Neutrophil (primary cell): ENCODE results near the gene ODAD4.

Experiments used
- H3K27ac ChIP-seq: fragments of 200-600 bp; sonication (generic); 2 replicates; pipeline ENCODE4 v1.5.1; 2016; ENCODE audit warnings: mild to moderate bottlenecking, moderate library complexity
- H3K27me3 ChIP-seq: fragments of 200-600 bp; sonication (generic); 2 replicates; pipeline ENCODE4 v1.6.0; 2016; ENCODE audit warnings: mild to moderate bottlenecking
- H3K36me3 ChIP-seq: fragments of 200-600 bp; sonication (generic); 2 replicates; pipeline ENCODE4 v1.5.1; 2017
- H3K4me1 ChIP-seq, 2 experiments: fragments of 200-600 bp in 1 of 2; sonication (generic) in 1 of 2; 1 replicate in 1 of 2; 2 replicates in 1 of 2; pipeline versions ENCODE4 v1.5.1 to v1.6.1; 2013 to 2016; ENCODE audit warnings: low read depth in 1 of 2, low read length in 1 of 2, mild to moderate bottlenecking in 1 of 2, moderate library complexity in 1 of 2; ENCODE audit not compliant: control insufficient read depth in 1 of 2, insufficient read depth in 1 of 2
- H3K4me3 ChIP-seq, 2 experiments: fragments of 200-600 bp in 1 of 2; sonication (generic) in 1 of 2; 1 replicate in 1 of 2; 2 replicates in 1 of 2; pipeline ENCODE4 v1.5.1; 2013 to 2016; ENCODE audit warnings: low read depth in 1 of 2, low read length in 1 of 2, mild to moderate bottlenecking in 1 of 2, moderate library complexity in 1 of 2
- H3K9me3 ChIP-seq: fragments of 200-600 bp; sonication (generic); 2 replicates; pipeline ENCODE4 v1.5.1; 2016
- TF ChIP-seq, protein P1 (sequence below): fragments of 200-600 bp; sonication (generic); IDR thresholded peaks from 2 replicates; pipeline ENCODE4 v1.5.1; 2016; ENCODE audit warnings: antibody characterized with exemption

The ODAD4 gene

DNA sequence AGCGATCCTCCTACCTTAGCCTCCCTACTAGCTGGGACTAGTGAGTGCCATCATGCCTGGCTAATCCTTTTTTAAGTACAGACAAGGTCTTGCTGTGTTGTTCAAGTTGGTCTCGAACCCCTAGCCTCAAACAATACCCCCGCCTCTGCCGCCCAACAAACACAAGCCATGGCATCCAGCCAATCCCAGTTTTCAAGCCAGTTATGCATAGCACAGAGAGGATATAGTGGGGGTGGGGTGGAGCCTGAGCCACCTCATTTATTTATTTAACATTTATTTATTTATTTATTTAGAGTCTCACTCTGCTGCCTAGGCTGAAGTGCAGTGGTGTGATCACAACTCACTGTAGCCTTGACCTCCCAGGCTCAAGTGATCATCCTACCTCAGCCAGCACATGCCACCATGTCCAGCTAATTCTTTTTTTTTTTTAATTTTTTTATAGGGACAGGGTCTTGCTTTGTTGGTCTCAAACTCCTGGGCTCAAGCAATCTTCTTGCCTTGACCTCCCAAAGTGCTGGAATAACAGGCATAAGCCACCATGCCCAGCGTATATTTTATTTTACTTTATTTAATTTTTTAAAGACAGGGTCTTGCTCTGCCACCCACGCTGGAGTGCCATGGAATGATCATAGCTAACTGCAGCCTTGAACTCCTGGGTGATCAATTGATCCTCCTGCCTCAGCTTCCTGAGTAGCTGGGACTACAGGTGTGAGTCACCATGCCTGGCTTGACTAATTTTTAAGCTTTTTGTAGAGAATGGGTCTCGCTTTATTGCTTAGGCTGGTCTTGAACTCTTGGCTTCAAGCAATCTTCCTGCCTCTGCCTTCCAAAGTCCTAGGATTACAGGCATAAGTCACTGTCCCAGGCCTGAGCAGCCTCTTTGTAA lies 39.0 kb upstream of the ODAD4 start:
- Histone ChIP-seq H3K4me1 (no peaks in the 10 kb centered on the region), H3K27ac (no peak overlapping the region), H3K36me3 (peaks cover 92% of the 10 kb centered on the region), H3K4me3 (no peak overlapping the region), H3K9me3 (no peaks in the 10 kb centered on the region), H3K27me3 (no peaks in the 10 kb centered on the region)
- TF ChIP-seq, protein P1, sequence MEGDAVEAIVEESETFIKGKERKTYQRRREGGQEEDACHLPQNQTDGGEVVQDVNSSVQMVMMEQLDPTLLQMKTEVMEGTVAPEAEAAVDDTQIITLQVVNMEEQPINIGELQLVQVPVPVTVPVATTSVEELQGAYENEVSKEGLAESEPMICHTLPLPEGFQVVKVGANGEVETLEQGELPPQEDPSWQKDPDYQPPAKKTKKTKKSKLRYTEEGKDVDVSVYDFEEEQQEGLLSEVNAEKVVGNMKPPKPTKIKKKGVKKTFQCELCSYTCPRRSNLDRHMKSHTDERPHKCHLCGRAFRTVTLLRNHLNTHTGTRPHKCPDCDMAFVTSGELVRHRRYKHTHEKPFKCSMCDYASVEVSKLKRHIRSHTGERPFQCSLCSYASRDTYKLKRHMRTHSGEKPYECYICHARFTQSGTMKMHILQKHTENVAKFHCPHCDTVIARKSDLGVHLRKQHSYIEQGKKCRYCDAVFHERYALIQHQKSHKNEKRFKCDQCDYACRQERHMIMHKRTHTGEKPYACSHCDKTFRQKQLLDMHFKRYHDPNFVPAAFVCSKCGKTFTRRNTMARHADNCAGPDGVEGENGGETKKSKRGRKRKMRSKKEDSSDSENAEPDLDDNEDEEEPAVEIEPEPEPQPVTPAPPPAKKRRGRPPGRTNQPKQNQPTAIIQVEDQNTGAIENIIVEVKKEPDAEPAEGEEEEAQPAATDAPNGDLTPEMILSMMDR = no peak

DNA sequence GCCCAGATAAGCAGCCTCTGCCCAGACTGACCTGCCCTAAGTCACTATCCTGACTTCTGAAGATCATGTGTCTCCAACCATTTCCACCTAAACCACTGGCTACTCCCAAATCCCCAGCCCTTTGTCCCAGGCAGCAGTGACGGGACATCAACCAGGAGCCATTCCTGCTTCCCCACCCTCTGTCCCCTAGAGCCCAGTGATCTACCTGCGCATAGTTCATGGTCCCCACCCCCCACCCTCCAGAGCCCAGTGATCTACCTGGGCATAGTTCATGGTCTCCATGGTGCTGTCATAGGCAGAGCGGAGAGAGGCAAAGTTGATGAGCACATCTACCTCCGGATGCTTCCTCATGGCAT lies 38.4 kb upstream of the ODAD4 start:
- H3K27me3 ChIP-seq = no peaks in the 10 kb centered on the region
- H3K9me3 ChIP-seq = no peaks in the 10 kb centered on the region
- H3K4me1 ChIP-seq = no peaks in the 10 kb centered on the region
- peaks cover 92% of the 10 kb centered on the region for H3K36me3 ChIP-seq
- TF ChIP-seq, protein P1 = no peak
- H3K4me3 ChIP-seq = no peak overlapping the region
- no peak overlapping the region for H3K27ac ChIP-seq

DNA sequence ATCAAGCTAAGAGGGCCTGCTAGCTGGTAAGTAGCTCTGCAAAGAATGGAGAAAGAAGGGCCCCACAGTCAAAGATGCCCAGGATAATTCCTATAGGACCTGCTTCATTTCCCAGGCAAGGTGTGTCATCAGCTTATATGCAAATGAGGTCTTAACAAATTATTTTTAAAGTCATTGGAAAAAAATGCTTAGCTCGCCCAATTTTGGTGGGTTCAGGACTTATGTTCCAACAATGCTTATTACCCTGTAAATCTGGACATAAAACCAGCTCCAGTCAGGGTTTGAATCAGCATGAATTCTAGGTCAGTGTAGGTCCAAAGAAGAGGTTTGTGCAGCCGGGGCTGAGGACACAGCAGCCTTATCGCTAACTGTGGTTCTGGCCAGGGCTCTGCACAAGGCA lies 37.0 kb upstream of the ODAD4 start:
- Histone ChIP-seq H3K4me3 (no peak overlapping the region), H3K27ac (no peak overlapping the region), H3K36me3 (peaks cover 92% of the 10 kb centered on the region), H3K27me3 (no peaks in the 10 kb centered on the region), H3K9me3 (no peaks in the 10 kb centered on the region), H3K4me1 (no peaks in the 10 kb centered on the region)
- TF ChIP-seq, protein P1 = no peak

DNA sequence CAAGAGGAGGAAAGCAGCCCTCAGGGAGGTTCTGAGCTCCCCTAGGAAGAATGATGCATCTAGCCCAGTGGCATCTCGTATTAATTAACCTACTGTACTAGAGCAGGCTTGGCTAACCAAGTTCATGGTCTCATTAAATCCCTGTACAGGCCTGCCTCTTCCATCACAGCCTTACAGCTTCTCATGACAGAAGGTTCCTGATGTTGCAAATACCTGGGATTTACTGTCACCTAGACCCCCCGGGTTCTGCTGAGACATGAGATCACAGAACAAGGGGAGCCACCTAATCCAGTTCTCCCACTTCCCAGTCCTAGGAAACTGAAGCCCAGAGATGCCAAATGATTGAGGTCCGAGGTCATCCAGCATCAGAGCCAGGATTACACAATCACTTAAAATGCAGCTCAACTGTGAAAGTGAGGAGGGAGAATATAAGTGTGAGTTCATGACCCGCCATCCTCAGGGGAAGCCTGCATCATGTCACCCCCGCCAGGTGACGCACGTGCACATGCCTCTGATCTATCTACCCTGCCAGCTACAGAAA lies 35.6 kb upstream of the ODAD4 start:
- Histone ChIP-seq H3K9me3 (no peaks in the 10 kb centered on the region), H3K36me3 (peaks cover 93% of the 10 kb centered on the region), H3K27me3 (no peaks in the 10 kb centered on the region), H3K4me3 (no peak overlapping the region), H3K4me1 (no peaks in the 10 kb centered on the region), H3K27ac (no peak overlapping the region)
- TF ChIP-seq, protein P1 = no peak

DNA sequence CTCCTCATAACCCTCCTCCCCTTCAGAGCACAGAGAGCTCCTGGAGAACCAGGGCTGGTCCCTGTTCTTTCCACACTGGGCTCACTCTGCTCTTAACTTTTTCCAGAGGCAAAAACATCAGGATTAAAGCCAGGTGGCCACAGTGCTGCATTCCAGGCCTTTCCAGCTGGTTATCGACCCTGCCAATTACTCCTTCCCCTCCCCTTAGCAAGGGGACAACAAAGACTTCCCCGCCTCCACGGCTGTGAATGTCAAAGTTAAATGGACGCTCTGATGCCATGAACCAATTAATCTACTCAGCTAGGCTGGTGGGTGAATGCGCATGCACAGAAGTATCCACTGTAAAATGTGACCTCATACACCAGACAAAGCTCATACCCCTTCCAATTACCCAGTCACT lies 34.8 kb upstream of the ODAD4 start:
- TF ChIP-seq, protein P1 = no peak
- Histone ChIP-seq H3K36me3 (peaks cover 95% of the 10 kb centered on the region), H3K27me3 (no peaks in the 10 kb centered on the region), H3K4me3 (no peak overlapping the region), H3K27ac (no peak overlapping the region), H3K4me1 (no peaks in the 10 kb centered on the region), H3K9me3 (no peaks in the 10 kb centered on the region)
